Epidermal melanocyte (primary cell): ENCODE measurements around the gene ARHGEF4.
"Not testable (repeated sequence)": the region's sequence is repeated elsewhere in the genome, so short reads cannot be mapped to it uniquely, and the experiment has no call there.

Source experiments
- DNase-seq: peaks from one replicate; pipeline ENCODE4 v3.0.0; 2011; ENCODE audit warnings: low spot score; ENCODE audit not compliant: insufficient read length

ARHGEF4 gene

DNA sequence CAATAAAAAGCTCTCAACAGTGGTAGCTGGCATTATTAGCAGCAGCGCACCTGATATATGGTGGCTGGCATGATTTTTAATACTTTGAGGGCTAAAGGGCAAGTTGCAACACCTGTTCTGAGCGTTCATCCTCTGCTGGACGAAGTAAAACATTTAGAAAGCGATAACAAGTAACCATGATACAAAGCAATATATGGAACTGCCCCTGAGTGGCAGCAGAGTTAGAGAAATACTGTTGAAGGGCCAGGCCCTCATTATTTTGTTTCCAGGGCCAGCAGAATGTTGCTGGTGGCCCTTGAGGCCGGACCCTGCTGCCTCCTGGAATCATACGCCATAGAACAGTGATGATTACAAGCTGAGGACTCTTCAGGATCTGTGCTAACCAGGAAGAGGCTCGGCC lies 47.8 kb downstream of the ARHGEF4 start:
- DNase-seq, result no peak

DNA sequence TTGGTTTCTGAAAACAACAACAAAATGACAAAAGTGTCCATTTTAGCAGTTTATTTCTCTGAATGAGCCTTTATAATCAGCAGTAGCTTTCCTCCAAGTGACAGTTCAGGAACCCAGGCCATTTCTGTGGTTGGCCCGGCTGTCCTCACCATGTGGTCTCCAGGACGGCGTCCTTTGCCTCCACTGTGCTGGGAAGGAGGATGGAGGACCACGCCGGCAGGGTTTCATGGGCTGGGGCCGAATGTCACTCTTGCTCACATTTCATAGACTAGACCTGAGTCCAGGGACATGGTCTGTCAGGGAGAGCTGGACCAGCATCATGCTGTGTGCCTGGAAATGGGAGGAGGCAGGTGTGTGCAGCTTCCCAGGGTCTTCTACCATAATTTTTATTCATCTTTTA lies 50.9 kb downstream of the ARHGEF4 start:
- DNase-seq, result no peak

DNA sequence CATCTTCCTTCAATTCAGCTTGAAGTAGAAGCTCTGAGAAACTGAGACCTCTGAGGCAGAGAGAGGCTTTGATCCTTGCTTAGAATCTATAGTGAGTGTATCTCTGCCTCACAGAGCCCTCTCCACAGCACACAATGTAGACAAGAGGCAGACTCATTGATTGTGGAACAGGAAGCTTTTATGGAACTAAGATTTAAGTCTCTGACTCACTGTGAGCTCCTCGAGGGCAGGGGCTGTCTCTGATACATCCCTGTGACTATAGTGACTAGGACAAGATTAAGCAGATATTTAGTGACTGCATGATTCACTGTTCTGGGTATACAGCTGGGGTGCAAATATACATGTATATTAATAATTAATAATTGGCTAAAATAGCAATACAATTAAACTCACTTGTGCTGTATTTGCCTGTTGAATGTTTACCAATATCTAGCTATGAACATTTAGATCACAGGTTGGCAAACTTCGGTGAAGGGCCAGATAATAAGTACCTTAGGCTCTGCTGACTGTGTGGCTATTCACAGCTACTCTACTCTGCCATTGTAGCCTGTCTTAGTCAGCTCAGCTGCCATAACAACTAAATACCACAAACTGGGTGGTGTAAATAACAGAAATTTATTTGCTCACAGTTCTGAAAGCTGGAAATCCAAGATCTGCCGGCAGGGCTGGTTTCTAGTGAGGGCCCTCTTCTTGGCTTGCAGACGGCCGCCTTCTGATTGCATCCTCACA lies 54.4 kb downstream of the ARHGEF4 start:
- no peak for DNase-seq

DNA sequence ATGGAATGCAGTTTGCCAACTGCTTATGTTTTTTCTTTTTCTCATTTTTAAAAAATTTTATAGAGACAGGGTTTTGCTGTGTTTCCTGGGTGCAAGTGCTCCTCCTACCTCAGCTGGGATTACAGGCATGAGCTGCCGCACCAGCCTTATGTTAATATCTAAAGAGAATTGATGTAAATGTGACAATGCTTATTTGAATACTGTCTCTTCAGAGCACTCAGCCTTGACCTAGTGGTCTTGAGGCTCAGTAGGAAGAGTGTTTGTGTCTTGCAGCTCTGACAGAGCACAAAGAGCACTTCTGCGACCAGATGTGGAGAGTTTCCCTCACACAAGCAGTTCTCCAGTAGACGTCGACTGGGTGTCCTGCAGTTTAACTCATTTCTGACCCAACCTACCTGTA lies 55.3 kb downstream of the ARHGEF4 start:
- no peak for DNase-seq

DNA sequence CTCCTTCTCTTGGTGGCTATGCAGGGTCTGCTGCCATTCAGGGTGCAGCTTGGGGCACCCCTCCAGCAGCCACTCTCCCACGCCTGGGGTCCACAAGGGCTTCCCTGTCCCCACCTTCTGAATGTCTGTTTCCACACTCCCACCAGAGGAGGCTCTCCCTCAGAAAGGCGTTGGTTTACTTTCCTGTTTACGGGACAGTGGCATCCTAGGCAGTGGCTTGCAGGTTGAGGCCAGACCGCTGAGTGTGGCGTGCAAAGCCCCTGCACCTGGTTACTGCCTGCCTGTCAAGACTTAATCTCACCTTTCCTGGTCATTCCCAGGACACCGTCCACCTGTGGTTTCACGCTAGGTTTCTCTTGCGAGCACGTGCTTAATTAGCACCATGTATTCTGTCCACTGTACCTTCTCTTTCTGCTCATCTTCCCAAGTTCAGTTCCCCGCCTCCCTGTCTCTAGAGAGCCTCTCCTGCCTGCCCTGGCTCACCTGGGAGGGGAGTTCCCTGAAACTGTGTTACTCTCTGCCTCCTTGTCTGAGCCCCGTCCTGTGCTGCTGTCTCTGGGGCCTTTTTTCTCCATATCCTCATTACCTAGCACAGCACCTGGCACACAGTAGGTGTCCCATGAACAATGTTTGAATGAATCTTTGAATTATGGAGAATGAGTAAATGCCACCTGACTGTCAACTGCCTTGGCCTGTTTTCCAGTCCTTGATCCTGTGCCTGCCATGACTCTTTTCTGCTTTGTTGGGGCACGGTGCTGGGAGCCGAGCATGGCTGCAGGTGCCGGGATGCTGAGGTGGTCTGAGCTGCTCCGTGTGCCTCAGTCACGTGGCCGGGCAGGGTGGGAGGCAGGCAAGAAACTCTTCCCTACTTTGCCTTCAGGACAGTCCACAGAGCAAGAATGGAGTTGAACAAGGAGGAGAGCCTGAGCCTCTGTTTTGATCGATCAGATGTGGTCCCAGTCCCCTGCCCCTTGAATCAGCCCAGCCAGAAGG lies 56.4 kb downstream of the ARHGEF4 start:
- no peak for DNase-seq

DNA sequence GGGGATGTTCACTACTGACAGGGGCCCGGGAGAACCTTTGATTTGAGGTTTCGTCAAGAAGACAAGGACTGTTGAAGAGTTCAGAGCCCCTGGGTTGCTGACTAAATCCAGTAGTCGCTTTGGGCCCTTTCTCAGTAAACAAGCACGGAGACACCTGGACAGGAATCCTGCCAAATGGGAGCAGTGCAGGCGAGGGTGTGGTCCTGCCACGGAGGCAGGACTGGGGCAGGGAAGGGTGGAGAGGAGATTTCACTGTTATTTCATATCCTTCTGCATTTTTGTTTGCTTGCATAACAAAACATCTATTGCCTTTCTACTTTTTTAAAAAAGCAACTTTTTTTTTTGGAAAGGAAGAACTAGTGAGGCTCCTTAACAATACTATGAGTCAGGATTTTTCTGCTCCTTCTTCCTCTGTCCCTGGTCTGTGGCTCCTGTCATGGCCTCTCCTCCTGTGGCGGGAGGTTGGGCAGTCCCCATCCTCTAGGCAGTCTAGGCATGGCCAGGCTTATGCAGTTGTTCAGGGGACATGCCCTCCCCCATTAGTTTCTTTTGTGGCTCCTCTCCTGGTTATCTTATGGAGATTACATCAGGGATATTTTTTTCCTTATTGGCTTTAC lies 57.7 kb downstream of the ARHGEF4 start:
- no peak for DNase-seq

DNA sequence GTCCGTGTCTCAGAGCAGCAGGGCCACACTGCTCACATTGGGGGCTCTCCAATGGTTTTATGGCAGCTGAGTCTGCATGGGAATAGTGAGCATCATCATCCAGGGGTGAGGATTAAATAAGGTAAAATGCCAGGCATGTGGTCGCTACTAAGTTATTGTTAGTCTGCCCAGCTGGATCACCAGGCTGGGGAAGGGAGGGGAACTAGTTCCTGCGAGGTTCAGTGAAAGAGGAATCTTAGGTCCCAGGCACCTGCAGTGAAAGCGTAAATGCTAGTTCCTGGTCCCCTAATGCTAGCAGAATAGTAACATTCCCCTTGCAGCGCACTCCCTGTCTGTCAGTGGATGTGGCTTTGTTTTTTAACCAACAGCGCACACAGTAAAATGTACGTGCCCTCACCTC lies 60.1 kb downstream of the ARHGEF4 start:
- DNase-seq, result no peak

DNA sequence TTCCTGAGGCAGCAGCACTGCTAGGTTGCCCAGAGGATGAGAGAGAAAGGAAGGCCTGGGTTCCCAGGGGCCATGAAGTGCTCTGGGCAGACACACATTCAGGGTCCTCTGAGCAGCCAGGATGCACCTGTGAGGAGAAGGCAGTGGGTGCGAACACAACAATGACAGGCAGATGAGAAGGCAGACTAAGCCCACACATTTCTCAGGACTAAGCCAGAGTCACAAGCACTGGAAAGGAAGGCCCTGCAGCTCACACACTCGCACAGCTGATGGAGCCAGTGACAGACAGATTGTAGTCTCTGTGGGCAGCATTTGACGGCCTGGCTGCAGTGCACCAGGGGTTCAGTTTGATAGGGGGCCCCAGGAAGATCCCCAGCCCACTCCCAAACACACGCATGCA lies 61.8 kb downstream of the ARHGEF4 start:
- no peak for DNase-seq

DNA sequence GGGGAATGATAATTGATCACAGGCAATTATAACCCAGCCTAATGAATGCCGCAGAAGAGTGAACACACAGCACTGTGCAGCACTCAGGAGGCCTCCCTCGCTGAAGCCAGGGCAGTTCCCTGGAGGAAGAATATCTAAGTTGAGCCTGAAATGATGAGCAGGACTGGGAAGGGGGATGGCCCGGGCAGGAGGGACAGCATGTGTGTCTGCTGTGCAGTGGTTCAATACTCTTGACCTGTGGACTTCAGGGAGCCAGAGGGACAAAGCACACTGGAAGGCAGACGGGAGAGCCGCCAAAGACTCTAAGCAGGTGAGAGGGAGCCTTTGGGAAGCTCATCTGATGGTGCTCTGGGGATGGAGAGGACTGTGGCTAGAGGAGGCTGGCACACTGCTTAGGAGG lies 62.6 kb downstream of the ARHGEF4 start:
- DNase-seq, result no peak

DNA sequence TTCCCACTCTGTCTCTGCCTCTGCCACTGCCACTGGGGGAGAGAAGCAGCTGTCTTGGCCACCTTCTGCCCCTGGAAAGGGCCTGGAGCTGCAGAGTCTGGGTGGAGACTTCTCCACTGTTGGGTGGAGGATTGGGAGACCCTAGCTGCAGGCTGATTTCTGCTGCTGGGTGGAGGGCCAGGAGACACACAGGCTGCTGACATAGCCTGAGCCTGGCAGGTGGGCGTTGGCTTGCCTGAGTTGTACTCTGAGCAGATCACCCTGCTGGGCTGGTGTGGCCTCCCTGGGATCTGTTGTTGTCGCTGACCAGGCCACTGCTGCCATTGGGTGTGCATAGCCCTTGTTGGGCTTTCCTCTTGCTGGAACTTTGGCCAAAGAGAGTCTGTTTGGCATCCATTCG lies 64.3 kb downstream of the ARHGEF4 start:
- DNase-seq, result no peak

DNA sequence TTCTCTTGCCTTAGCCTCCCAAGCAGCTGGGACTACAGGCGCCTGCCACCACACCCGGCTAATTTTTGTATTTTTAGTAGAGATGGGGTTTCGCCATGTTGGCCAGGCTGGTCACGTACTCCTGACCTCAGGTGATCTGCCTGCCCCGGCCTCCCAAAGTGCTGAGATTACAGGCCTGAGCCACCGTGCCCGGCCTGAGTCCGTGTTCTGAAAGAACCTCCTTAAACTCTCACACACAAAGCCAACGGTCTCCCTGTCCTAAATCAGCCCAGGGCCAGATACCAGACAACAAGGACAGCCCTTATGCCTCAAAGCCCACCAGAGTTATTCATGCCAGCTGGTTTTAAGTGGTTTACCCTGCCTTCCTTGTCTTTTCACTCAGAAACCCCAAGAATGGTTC lies 64.9 kb downstream of the ARHGEF4 start:
- not testable (repeated sequence) for DNase-seq

DNA sequence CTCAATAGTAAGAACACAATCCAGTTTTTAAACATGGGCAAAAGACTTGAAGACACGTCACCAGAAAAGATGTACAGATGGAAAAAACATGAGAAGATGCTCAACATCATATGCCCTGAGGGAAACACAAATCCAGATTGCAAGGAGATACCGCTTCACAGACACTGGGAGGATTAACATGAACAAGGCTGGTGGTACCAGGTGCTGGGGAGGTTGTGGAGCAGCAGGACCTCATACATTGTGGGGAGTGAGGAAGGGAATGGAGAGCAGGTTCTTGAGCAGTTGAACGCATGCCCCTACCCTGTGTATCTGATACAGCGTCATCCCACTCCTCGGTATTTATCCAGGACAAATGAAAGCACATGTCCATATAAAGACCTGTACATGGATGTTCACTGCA lies 72.1 kb downstream of the ARHGEF4 start:
- no peak for DNase-seq

DNA sequence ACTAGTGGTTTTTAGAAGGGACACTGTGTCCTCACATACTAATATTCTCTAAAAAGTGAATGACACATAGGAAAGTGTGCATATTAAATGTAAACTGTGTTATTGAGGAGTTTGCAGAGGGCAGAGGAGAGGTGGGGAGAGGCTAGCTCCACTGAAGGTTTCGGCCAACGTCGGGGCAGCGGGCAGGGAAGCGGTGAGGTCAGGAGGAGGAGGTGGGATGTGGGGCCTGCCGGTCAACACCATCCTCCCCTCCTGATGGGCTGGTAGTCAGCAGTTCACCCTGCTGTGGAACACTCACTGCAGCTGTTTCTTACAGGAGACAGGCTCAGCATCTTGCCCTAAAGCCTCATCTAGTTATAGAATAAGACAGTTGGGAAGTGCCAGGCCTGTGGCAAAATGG lies 74.2 kb downstream of the ARHGEF4 start:
- no peak for DNase-seq

DNA sequence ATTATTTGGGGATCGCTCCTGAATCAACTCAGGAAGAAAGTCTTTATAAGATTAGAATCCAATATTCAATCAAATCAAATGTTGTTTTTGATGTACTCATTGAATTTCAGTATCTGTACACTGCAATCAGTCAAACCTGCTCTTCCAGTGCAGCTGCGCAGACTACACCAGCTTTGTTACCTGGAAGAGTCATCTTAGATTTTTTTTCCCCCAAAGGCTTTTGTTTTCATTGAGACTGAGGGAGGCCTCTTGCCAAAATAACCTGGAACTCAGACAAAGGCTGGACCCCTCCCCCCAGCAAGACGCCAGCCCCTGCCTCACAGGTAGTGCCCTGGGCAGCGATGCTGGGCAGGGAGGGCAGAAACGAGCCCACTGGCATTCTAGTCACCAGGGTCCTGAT lies 74.8 kb downstream of the ARHGEF4 start:
- no peak for DNase-seq

DNA sequence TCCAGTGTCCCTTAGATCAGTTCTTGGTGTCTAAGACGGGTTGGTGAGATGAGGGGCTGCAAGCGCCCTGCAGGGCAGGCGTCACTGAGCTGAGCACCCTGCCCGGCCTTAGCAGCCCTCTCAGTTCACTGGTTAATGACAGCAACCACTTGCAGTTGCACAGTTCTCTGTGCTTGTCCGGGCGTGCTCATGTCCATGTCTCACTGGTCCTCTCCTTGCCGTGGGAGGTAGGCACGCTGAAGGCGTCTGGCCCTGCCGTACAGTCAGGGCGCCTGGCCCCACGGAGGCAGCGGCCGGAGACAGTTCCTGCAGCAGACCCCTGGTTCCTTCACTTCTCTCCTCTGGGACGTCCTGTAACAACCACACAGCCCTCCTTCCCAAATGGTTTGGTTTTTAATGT lies 75.3 kb downstream of the ARHGEF4 start:
- DNase-seq, result no peak

DNA sequence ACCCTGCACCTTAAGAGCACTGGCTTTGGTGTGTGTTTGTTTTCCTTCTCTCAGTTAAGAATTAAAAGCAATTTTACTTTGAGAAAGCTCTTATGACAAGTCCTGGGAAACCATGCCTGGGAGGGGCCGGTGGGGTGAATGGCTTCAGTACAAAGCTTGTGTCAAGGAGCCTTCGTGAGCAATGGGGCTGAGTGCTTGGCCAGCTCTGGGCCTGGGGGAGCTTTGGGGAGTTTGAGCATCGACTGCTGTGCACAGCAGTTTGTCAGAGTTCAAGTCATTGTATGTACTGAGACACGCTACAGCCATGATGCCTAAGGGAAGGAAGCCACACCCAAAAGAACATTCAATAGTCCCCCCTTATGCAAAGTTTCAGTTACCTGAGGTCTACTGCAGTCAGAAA lies 75.8 kb downstream of the ARHGEF4 start:
- DNase-seq, result no peak

DNA sequence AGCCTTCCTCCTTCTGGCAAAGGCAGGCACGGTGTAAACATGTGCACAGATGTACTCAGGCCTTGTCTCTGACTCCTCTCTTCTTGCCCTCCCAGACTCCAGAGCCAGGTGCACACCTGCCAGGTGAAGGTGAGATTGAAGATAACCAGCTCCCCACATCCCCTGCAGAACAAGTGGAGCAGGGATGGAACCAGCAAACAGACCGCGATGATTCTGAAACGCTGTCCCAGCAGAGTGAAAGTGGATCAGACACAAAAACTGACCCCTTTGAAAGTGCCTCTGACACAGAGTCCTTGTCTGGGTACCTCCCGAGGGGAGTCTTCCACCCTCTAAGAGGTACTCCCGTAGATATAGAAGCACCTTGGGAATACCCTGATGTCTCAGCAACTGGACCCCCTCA lies 77.2 kb downstream of the ARHGEF4 start:
- DNase-seq, result no peak

DNA sequence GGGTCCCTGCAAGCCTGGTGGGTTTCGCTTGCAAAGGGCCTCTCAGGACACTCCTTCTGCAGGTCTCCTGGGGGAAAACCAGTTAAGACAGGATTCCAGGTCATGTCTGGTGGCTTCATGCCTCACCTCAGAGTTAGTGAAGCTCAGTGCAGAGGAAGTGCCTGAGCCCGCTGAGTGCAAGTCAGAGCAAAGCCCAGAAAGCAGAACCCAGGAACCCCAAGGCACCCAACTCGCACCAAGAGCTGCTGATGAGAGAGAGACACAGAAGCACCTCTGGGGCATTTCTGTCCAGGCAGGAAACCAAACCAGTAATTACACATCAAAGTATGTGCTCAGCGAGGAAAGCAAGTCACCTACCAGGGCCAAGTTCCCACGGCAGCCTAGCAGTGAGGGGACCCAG lies 78.4 kb downstream of the ARHGEF4 start:
- no peak for DNase-seq

DNA sequence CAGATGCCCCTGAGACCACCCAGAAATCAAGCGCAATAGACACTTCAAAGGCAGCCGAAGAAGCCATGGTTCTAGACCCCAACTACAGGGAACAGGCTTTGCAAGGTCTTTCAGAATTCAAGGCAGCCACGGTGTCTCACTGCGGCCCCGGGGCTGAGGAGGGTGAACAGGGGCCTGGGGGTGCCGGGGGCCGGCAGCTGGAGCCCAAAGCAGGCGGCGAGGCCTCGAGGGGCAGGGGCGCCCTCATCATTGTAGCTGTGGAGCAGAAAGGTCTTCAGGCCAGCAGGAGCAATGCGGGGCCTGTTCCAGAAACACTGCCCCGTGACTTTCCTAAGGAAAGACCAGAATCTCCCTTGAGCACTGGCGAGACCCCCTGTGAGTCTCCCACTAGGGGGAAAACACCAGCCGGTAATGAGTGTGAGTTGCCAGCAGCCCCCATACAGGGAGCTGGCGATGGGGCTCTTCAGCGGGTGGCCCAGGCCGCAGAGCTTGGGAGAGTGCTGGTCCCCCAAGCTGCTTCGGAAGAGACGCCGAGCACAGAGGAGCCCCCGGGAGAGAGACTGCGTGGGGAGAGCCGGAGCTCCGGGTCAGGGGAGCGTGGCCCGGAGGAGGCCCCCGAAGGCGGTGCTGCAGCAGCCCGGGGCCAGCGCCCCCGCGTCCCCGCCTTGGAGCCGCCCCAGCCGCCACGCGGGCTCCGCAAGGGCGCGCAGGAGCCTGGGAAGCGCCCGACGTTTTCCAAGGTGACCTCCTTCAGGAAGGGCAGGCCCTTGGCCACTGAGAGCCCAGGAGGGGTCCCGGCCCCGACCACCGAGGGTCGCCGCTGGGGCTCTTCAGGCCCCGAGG lies 79.1 kb downstream of the ARHGEF4 start:
- DNase-seq, result no peak

DNA sequence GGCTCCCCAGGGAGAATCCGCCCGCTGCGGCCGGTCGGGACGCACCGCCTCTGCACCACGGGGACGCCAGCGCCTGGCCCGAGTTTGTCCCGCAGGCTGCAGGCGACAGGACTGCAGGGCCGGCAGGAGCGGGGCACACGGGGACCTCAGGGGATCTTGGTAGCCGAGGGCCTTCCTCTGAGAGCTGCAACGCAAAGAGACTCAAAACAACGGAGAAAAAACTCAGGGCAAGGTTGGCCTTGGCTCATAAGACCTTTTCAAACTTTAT lies 79.7 kb downstream of the ARHGEF4 start:
- no peak for DNase-seq

DNA sequence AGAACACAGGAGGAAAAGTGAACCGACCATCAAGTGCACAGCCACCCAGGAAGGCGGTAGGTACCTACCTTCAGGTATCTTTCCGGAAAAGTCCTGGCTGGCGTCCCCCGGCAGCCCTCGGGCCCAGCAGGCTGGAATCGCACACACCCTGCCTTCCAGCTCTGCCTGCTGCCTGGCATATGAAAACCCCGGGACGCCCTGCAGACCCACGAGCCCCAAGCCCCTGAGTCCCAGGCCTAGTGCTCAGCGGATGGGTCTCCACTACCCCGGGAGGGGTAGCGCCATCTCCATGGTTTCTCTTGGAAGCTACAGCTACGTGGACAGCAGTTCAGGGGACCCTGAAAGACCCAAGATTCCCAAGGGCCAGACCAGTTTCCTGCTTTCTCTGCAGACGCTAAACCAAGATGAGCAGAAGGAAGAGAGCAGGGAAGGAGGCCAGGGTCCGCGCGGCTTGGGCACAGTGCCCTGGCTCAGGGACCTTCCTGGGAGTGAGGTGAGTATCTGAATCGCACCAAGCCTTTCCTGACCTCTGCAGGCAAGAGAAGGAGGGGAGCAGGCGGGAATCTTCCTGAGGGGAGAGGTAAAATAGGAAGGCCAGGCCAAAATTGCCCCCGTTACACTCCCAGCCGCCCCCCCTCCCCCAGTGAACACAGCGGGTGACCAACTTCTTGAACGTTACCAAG lies 80.4 kb downstream of the ARHGEF4 start:
- no peak for DNase-seq
